Effector memory CD8-positive, alpha-beta T cell (primary cell): Measurements from ENCODE around the gene FMNL2.

Experiments
- ATAC-seq: fragments of 150-1000 bp; cut with Tn5 transposase; replicated peaks from 2 replicates; pipeline ENCODE4 v1.10.0; 2021; ENCODE audit warnings: mild to moderate bottlenecking, moderate library complexity
- DNase-seq, 3 experiments: peaks; one replicate each; pipeline ENCODE4 v3.0.0; 2021
- H3K27ac Mint-ChIP-seq, 2 donors: one replicate each; pipeline ENCODE4 v1.8.0; 2022; ENCODE audit warnings: mild to moderate bottlenecking in 2 of 2, mixed read lengths in 2 of 2, moderate library complexity in 2 of 2
- H3K27me3 Mint-ChIP-seq, 2 donors: one replicate each; pipeline ENCODE4 v1.8.0; 2022; ENCODE audit warnings: mixed read lengths in 2 of 2
- H3K36me3 Mint-ChIP-seq: one replicate; pipeline ENCODE4 v1.8.0; 2022; ENCODE audit warnings: mild to moderate bottlenecking, moderate library complexity, mixed read lengths; ENCODE audit not compliant: insufficient read depth
- H3K4me1 Mint-ChIP-seq, 2 donors: one replicate each; pipeline ENCODE4 v1.8.0; 2022; ENCODE audit warnings: low read depth in 2 of 2, mixed read lengths in 2 of 2
- H3K4me3 Mint-ChIP-seq, 2 donors: one replicate each; pipeline ENCODE4 v1.8.0; 2022; ENCODE audit warnings: mild to moderate bottlenecking in 2 of 2, mixed read lengths in 2 of 2, moderate library complexity in 2 of 2
- H3K9me3 Mint-ChIP-seq, 2 donors: one replicate each; pipeline ENCODE4 v1.8.0; 2022; ENCODE audit warnings: mixed read lengths in 2 of 2

Gene FMNL2

DNA sequence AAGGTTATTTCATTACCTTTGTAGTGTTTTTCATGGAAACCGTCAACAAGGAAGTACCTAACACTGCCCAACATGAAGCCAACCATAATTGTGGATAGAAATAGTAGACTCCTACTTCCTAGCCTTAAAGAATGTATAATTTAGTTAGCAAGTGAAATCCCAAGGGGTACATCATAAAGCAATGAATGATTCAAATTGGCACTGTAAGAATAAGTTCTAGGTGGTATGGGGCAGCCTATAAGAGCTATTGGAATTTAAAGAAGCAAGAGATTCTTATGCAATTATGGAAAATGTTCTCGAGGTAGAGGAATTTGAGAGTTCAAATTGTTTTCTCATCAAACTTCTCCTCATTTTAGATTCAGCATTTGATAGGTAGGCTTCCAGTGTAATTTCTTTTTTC is 157.9 kb downstream of the FMNL2 start:
- H3K27ac Mint-ChIP-seq = no peak overlapping the region
- ATAC-seq (no peak), DNase-seq (no peak)
- no peaks in the 10 kb centered on the region for H3K36me3 Mint-ChIP-seq
- H3K4me3 Mint-ChIP-seq = no peak overlapping the region
- H3K27me3 Mint-ChIP-seq = peaks cover 36 to 78% of the 10 kb centered on the region in 2 donors
- H3K4me1 Mint-ChIP-seq = no peaks in the 10 kb centered on the region
- H3K9me3 Mint-ChIP-seq = no peaks in the 10 kb centered on the region

GRCh38 chr2:152493417-152493816 is 158.4 kb downstream of the FMNL2 start:
- no peaks in the 10 kb centered on the region for H3K9me3 Mint-ChIP-seq
- H3K4me3 Mint-ChIP-seq = no peak overlapping the region
- no peak overlapping the region for H3K27ac Mint-ChIP-seq
- ATAC-seq (no peak), DNase-seq (no peak)
- no peaks in the 10 kb centered on the region for H3K4me1 Mint-ChIP-seq
- H3K27me3 Mint-ChIP-seq = peaks cover 41 to 83% of the 10 kb centered on the region in 2 donors
- no peaks in the 10 kb centered on the region for H3K36me3 Mint-ChIP-seq

DNA sequence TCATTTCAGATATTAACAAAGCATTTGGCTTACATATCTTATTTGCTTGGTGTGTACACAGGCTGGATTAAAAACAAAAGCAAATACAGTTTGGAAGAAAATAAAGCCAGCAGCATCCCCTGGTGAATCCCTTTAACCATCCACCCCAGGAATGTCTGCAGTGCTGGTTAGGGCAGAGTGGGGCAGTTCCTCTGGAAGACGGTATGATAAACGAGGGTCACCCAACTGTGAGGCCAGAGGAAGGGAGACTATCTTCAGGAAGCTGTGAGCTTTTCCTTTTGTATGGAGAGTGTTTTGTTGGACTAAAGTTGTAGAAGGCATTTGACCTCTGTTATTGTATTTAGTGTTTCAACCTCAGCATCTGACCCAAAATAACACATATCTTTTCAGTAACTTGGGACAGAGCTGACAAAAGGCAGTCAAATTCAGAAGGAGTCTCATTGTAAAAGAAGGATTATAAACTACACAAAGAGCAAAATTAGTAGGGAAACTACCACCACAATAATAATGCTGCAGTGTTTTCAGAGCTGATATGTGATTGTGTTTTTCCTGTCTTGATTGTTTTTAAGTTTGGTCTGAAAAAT is 159.1 kb downstream of the FMNL2 start:
- H3K4me1 Mint-ChIP-seq = no peaks in the 10 kb centered on the region
- H3K36me3 Mint-ChIP-seq = no peaks in the 10 kb centered on the region
- H3K27me3 Mint-ChIP-seq = peaks cover 40 to 83% of the 10 kb centered on the region in 2 donors
- no peak overlapping the region for H3K27ac Mint-ChIP-seq
- no peak overlapping the region for H3K4me3 Mint-ChIP-seq
- no peak for DNase-seq
- ATAC-seq = no peak
- no peaks in the 10 kb centered on the region for H3K9me3 Mint-ChIP-seq

- ATAC-seq (no peak), DNase-seq (no peak)
- Mint-ChIP-seq H3K4me1 (no peaks in the 10 kb centered on the region), H3K36me3 (no peaks in the 10 kb centered on the region), H3K27me3 (peaks cover 25 to 64% of the 10 kb centered on the region in 2 donors), H3K27ac (no peak overlapping the region), H3K9me3 (no peaks in the 10 kb centered on the region), H3K4me3 (no peak overlapping the region)
These were observed 161.4 kb downstream of the FMNL2 start for GRCh38 chr2:152496371-152496770.

DNA sequence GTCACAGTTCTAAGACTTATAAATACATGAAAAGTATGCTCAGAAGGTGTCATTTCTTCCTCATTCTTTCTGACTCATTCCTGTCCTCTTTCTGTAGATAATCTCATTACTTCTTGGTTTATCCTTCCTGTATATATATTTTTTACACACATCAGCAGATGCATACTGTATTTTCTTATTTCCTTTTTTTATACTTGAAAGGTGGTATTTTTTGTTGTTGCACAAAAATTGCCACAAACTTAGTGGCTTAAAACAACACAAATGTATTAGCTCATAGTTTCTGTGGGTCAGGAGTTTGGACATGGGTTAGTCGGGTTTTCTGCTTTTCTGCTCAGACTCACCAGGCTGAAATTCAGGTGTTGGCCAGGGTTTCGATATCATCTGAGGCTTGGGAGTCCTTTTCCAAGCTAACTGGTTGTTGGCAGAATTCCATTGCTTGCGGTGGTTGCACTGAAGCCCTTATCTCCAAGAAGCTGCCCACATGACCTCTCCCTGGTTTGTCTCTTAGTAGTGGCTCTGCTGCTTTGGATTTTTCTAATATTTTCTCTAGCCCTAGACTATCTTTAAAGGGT is 162.6 kb downstream of the FMNL2 start:
- Mint-ChIP-seq H3K36me3 (no peaks in the 10 kb centered on the region), H3K4me3 (no peak overlapping the region), H3K27me3 (peaks cover 23 to 58% of the 10 kb centered on the region in 2 donors), H3K9me3 (no peaks in the 10 kb centered on the region), H3K4me1 (no peaks in the 10 kb centered on the region), H3K27ac (no peak overlapping the region)
- DNase-seq (no peak), ATAC-seq (no peak)

DNA sequence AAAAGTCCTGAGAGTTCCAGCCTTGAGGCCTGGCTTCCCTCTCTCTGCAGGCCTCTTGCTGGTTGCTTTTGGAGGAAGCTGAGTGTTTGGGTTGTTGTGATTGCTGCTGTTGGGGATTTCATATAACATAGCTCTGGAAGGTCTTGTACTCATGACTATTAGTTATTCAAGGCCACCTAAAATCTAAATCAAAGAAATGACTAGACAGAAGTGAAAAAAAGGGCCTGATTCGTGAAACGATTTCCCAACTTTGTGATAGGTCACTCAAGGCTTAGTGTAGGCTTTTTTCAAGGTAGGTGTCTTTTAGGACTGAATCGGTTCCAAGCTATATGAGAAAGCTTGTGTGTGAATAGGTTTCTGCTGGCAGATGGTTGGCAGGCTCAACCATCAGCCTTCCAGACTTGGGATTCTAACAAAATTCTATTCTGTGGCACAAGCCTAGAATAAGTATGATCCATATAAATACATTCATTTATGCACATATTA is 164.4 kb downstream of the FMNL2 start:
- Mint-ChIP-seq H3K9me3 (no peaks in the 10 kb centered on the region), H3K4me3 (no peak overlapping the region), H3K27me3 (peaks cover 27 to 43% of the 10 kb centered on the region in 2 donors), H3K27ac (no peak overlapping the region), H3K36me3 (no peaks in the 10 kb centered on the region), H3K4me1 (no peaks in the 10 kb centered on the region)
- ATAC-seq (no peak), DNase-seq (no peak)

DNA sequence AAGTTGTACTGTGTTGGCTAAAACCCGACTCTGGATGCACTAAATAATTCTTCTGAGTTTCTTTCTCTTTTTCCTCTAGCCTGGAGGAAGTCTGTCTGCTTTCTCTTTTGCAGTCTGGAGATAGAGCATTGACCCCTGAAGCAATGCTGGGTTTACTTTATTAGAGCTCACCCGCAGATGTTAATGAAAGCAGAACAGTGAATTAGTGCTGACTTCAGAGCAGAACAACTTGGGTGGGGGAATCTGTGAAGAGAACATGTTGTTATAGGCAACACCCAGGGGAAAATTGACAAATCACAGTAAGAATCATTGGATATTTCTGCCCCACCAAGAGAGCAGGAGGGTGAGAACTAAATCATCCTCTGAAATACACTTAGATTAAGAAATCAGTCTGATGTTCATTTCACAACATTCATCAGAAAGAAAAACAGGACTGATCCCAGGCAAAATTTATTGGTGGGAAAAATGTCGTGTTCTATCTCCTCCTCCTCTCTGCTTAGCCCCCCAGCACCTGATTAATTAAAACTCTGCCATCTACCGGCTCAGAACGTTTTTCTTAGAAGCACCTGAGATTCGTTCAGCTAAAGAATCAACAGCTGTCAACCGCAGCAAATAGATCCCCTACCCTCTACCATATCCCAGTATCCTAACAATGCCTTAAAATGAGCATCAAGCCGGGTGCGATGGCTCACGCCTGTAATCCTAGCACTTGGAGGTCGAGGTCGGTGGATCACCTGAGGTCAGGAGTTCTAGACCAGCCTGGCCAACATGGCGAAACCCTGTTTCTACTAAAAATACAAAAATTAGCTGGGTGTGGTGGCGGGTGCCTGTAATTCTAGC is 165.1 kb downstream of the FMNL2 start:
- H3K27ac Mint-ChIP-seq = no peak overlapping the region
- no peak overlapping the region for H3K4me3 Mint-ChIP-seq
- H3K27me3 Mint-ChIP-seq = peaks cover 27 to 43% of the 10 kb centered on the region in 2 donors
- no peak for DNase-seq
- H3K36me3 Mint-ChIP-seq = no peaks in the 10 kb centered on the region
- H3K9me3 Mint-ChIP-seq = no peaks in the 10 kb centered on the region
- ATAC-seq = no peak
- no peaks in the 10 kb centered on the region for H3K4me1 Mint-ChIP-seq

GRCh38 chr2:152500772-152501171 is 165.8 kb downstream of the FMNL2 start:
- DNase-seq (no peak), ATAC-seq (no peak)
- Mint-ChIP-seq H3K36me3 (no peaks in the 10 kb centered on the region), H3K9me3 (no peaks in the 10 kb centered on the region), H3K27ac (no peak overlapping the region), H3K4me3 (no peak overlapping the region), H3K27me3 (peaks cover 26 to 41% of the 10 kb centered on the region in 2 donors), H3K4me1 (no peaks in the 10 kb centered on the region)

DNA sequence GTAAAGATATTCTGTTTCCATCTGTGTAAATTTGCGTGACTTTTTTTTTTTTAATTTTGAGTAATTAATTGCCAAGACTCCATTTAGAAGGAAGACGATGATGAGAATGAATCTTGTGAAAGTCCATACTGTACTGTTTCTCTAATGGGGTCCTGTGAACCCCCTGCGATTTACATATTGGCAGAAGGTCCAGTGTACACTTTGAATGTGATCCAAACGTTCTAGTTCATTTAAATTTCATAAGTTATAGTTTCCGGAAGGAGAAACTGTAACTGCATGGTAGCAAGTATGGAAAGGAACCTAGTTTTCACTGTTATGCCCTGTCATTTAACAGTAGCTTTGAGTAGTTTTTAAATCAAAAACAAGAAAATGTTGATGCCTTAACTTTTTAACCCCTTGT is 166.7 kb downstream of the FMNL2 start:
- Mint-ChIP-seq H3K4me1 (no peaks in the 10 kb centered on the region), H3K9me3 (no peaks in the 10 kb centered on the region), H3K36me3 (no peaks in the 10 kb centered on the region), H3K4me3 (no peak overlapping the region), H3K27me3 (peaks cover 21 to 33% of the 10 kb centered on the region in 2 donors), H3K27ac (no peak overlapping the region)
- DNase-seq = no peak
- no peak for ATAC-seq

DNA sequence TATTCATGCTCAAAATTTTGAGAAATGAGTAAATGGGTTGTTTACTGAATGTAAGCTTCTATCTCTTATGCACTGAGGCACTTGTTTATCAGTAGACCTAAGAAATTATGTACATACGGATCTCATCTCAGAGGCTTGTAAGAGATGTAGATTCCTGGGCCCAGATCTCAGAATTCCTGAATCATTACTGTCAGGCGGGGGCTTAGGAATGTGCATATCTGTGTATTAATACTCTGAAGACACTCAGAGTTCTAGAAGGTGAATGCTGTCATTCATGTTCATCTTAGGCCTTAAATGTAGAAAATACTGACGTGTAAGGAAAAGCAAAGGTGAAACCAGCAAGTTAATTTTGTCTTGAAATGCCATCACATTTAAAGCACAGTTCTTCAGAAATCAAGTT is 169.6 kb downstream of the FMNL2 start:
- no peak for ATAC-seq

GRCh38 chr2:152505495-152505906 is 170.5 kb downstream of the FMNL2 start:
- Mint-ChIP-seq H3K27ac (no peak overlapping the region), H3K27me3 (peaks cover 4 to 6% of the 10 kb centered on the region in 2 donors), H3K36me3 (no peaks in the 10 kb centered on the region), H3K4me3 (no peak overlapping the region), H3K4me1 (no peaks in the 10 kb centered on the region), H3K9me3 (no peaks in the 10 kb centered on the region)
- no peak for ATAC-seq
- DNase-seq = no peak

More for the DNA sequence above, 169.6 kb downstream of the FMNL2 start:
- H3K36me3 Mint-ChIP-seq = no peaks in the 10 kb centered on the region
- H3K4me3 Mint-ChIP-seq = no peak overlapping the region
- H3K27me3 Mint-ChIP-seq = peaks cover 4 to 6% of the 10 kb centered on the region in 2 donors
- H3K27ac Mint-ChIP-seq = no peak overlapping the region
- no peak for DNase-seq
- H3K9me3 Mint-ChIP-seq = no peaks in the 10 kb centered on the region
- H3K4me1 Mint-ChIP-seq = no peaks in the 10 kb centered on the region

DNA sequence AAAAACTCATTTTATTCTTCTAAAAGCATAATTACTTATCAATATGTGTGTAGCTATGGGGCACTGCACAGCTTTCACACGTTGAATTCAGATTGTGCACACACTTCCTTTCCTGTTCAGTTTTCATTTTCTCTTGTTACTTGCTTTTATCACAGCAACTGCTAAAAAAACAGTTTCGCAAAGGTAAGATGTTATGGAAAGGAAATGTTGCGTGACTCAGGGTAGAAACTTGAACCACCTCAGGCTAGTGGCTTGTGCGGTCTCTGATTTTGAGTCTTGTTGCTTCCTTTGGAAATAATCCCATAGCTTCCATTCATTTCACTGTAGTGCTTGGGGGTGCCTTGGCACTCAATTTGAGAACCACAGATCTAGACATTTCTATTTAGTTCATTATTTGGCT is 171.9 kb downstream of the FMNL2 start:
- Mint-ChIP-seq H3K27me3 (peaks cover 6% of the 10 kb centered on the region in 2 donors), H3K4me3 (no peak overlapping the region), H3K9me3 (no peaks in the 10 kb centered on the region), H3K36me3 (no peaks in the 10 kb centered on the region), H3K27ac (no peak overlapping the region), H3K4me1 (no peaks in the 10 kb centered on the region)
- ATAC-seq (no peak), DNase-seq (no peak)

DNA sequence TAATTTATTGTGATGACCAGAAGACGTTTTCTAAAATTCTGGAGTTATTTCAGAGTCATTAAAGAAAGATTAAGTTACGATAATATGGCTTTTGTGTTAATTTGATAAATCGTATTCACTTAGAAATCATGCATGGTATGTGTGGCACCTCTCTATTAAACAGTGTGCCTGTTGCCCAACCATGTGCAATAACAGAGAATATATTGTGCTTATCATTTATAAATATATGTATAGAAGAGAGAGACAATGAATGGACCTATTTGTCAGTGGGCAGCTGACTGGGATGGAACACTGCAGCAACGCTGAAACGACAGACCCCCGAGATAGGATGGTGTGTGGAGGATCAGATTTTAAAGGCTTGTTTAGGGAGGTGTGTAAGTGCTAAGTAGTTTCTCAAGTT is 172.9 kb downstream of the FMNL2 start:
- Mint-ChIP-seq H3K4me3 (no peak overlapping the region), H3K36me3 (no peaks in the 10 kb centered on the region), H3K9me3 (no peaks in the 10 kb centered on the region), H3K27ac (no peak overlapping the region), H3K4me1 (no peaks in the 10 kb centered on the region), H3K27me3 (peaks cover 0 to 9% of the 10 kb centered on the region in 2 donors)
- no peak for ATAC-seq
- DNase-seq = no peak

GRCh38 chr2:152508446-152508845 is 173.5 kb downstream of the FMNL2 start:
- ATAC-seq = no peak
- H3K27ac Mint-ChIP-seq = no peak overlapping the region

More at GRCh38 chr2:152508446-152508845, 173.5 kb downstream of the FMNL2 start:
- Mint-ChIP-seq H3K4me1 (no peaks in the 10 kb centered on the region), H3K4me3 (no peak overlapping the region), H3K36me3 (no peaks in the 10 kb centered on the region), H3K9me3 (no peaks in the 10 kb centered on the region), H3K27me3 (peaks cover 0 to 9% of the 10 kb centered on the region in 2 donors)
- no peak for DNase-seq
